Bronchial epithelial cell (primary cell): Measurements from ENCODE around the gene CDC42EP2. TPM values are rescaled to one million over a fixed set of nuclear protein-coding genes. Genes with fewer than 3 reads are reported as not detected.

Experiments used
- DNase-seq: peaks from one replicate; pipeline ENCODE4 v3.0.0-alpha.2; 2010; ENCODE audit warnings: low read depth
- FAIRE-seq: peaks from 2 replicates; lab custom pipeline; 2011; peaks lifted over from hg19 to GRCh38; lab: Jason Lieb, UNC
- H3K27me3 ChIP-seq: 2 replicates; pipeline ENCODE4 v1.5.1; 2011; ENCODE audit warnings: low read length; ENCODE audit not compliant: control insufficient read depth, insufficient read depth
- H3K36me3 ChIP-seq: 2 replicates; pipeline ENCODE4 v1.5.1; 2011; ENCODE audit warnings: low read length; ENCODE audit not compliant: control insufficient read depth, insufficient read depth
- H3K4me3 ChIP-seq: 2 replicates; pipeline ENCODE4 v1.5.1; 2011; ENCODE audit warnings: mild to moderate bottlenecking, low read depth, low read length, control low read depth
- CTCF ChIP-seq: IDR thresholded peaks from 2 replicates; pipeline ENCODE4 v1.5.1; 2011; ENCODE audit warnings: mild to moderate bottlenecking, moderate library complexity, low read length, control low read depth, inconsistent platforms; ENCODE audit not compliant: insufficient read depth, severe bottlenecking
- total RNA-seq: library from RNA; depleted of rRNA; stranded (reverse); fragments of >200 nt; gene quantifications from 2 replicates; pipeline ENCODE4 v1.2.1, GENCODE V29; 2014

Gene CDC42EP2
- total RNA-seq, 1 donor from 2014 or later, result 2.4 TPM

DNA sequence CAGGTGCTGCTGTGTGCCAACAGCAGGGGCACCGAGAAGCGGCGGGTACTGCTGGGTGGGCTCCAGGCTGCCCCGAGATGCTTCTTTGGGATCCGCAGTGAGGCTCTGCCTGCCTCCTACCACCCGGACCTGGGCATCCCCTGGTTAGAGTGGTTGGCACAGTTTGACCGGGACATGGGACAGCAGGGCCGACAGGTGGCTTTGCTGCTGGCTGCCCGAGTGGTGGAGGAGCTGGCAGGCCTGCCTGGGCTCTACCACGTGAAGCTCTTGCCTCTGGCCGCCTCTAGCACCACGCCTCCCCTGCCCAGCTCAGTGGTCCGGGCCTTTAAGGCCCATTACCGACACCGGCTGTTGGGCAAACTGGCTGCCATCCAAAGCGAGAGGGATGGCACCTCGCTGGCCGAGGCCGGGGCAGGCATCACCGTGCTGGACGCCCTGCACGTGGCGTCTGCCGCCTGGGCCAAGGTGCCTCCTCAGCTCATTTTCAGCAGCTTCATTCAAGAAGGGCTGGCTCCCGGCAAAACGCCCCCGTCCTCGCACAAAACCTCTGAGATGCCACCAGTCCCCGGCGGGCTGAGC, 41.8 kb downstream of the CDC42EP2 start:
- H3K36me3 ChIP-seq, result peaks cover 6% of the 10 kb centered on the region
- TF ChIP-seq CTCF, result no peak
- DNase-seq (no peak), FAIRE-seq (no peak)
- peaks cover 6% of the 10 kb centered on the region for H3K27me3 ChIP-seq
- H3K4me3 ChIP-seq, result no peak overlapping the region

- no peak overlapping the region for H3K4me3 ChIP-seq
- FAIRE-seq (no peak), DNase-seq (no peak)
- no peak for TF ChIP-seq CTCF
- no peaks in the 10 kb centered on the region for H3K36me3 ChIP-seq
- peaks cover 6% of the 10 kb centered on the region for H3K27me3 ChIP-seq
These were observed 43.2 kb downstream of the CDC42EP2 start for GRCh38 chr11:65357856-65358356.

GRCh38 chr11:65362320-65362931, 47.8 kb downstream of the CDC42EP2 start:
- H3K27me3 ChIP-seq, result no peaks in the 10 kb centered on the region
- DNase-seq (no peak), FAIRE-seq (no peak)
- TF ChIP-seq CTCF, result no peak
- H3K36me3 ChIP-seq, result no peaks in the 10 kb centered on the region
- H3K4me3 ChIP-seq, result no peak overlapping the region

- Histone ChIP-seq H3K36me3 (no peaks in the 10 kb centered on the region), H3K4me3 (no peak overlapping the region), H3K27me3 (no peaks in the 10 kb centered on the region)
- DNase-seq (no peak), FAIRE-seq (no peak)
- TF ChIP-seq CTCF, result no peak
These were observed 48.3 kb downstream of the CDC42EP2 start for GRCh38 chr11:65362966-65363365.

- DNase-seq, result no peak
- H3K4me3 ChIP-seq, result no peak overlapping the region
- no peak for TF ChIP-seq CTCF
- FAIRE-seq, result no peak
- no peaks in the 10 kb centered on the region for H3K27me3 ChIP-seq
- H3K36me3 ChIP-seq, result no peaks in the 10 kb centered on the region
These were observed 49.1 kb downstream of the CDC42EP2 start for GRCh38 chr11:65363770-65364169.
